Neural progenitor cell (in vitro differentiated cells): ENCODE measurements around the gene ANKRD1. TPM values are rescaled to one million over a fixed set of nuclear protein-coding genes. Genes with fewer than 3 reads are reported as not detected.

Experiments
- DNase-seq: peaks from one replicate; pipeline ENCODE4 v3.0.0-alpha.2; 2016; ENCODE audit warnings: low spot score
- H2AFZ ChIP-seq: fragments of 200-600 bp; sonication (generic); replicated peaks from 2 replicates; pipeline ENCODE4 v1.6.1; 2016; ENCODE audit warnings: antibody characterized with exemption
- H3F3A ChIP-seq: fragments of 200-600 bp; sonication (generic); 2 replicates; pipeline ENCODE4 v1.6.1; 2016; ENCODE audit warnings: antibody characterized with exemption, low read depth
- H3K27ac ChIP-seq: fragments of 200-600 bp; sonication (generic); 2 replicates; pipeline ENCODE4 v1.5.1; 2016; ENCODE audit warnings: mild to moderate bottlenecking
- H3K27me3 ChIP-seq: fragments of 200-600 bp; sonication (generic); 2 replicates; pipeline ENCODE4 v1.6.1; 2016; ENCODE audit warnings: mild to moderate bottlenecking, moderate library complexity
- H3K36me3 ChIP-seq: fragments of 200-600 bp; sonication (generic); 2 replicates; pipeline ENCODE4 v1.5.1; 2016
- H3K4me1 ChIP-seq: fragments of 200-600 bp; sonication (generic); 2 replicates; pipeline ENCODE4 v1.6.1; 2016; ENCODE audit warnings: mixed run types
- H3K4me2 ChIP-seq: fragments of 200-600 bp; sonication (generic); 2 replicates; pipeline ENCODE4 v1.6.1; 2016
- H3K4me3 ChIP-seq: fragments of 200-600 bp; sonication (generic); 2 replicates; pipeline ENCODE4 v1.5.1; 2016
- H3K79me2 ChIP-seq: fragments of 200-600 bp; sonication (generic); 2 replicates; pipeline ENCODE4 v1.6.1; 2016; ENCODE audit warnings: low read depth
- H3K9ac ChIP-seq: fragments of 200-600 bp; sonication (generic); 2 replicates; pipeline ENCODE4 v1.6.1; 2016
- H3K9me3 ChIP-seq: fragments of 200-600 bp; sonication (generic); 2 replicates; pipeline ENCODE4 v1.5.1; 2016; ENCODE audit warnings: low read depth
- H4K20me1 ChIP-seq: fragments of 200-600 bp; sonication (generic); 2 replicates; pipeline ENCODE4 v1.6.1; 2016; ENCODE audit warnings: low read depth
- H3K27ac Mint-ChIP-seq: 3 replicates; pipeline ENCODE4 v1.8.0; 2021; ENCODE audit warnings: mixed read lengths
- H3K27me3 Mint-ChIP-seq: 2 replicates; pipeline ENCODE4 v1.8.0; 2022; ENCODE audit warnings: low read depth, mild to moderate bottlenecking, inconsistent platforms, moderate library complexity, mixed read lengths; ENCODE audit not compliant: insufficient read depth
- H3K36me3 Mint-ChIP-seq: 3 replicates; pipeline ENCODE4 v1.8.0; 2021; ENCODE audit warnings: mixed read lengths
- H3K4me1 Mint-ChIP-seq: 3 replicates; pipeline ENCODE4 v1.8.0; 2021; ENCODE audit warnings: mixed read lengths
- H3K4me3 Mint-ChIP-seq: 3 replicates; pipeline ENCODE4 v1.8.0; 2021; ENCODE audit warnings: mild to moderate bottlenecking, moderate library complexity, mixed read lengths
- H3K9me3 Mint-ChIP-seq: 3 replicates; pipeline ENCODE4 v1.8.0; 2020; ENCODE audit warnings: mixed read lengths
- CTCF ChIP-seq: fragments of 200-600 bp; sonication (generic); IDR thresholded peaks from 2 replicates; pipeline ENCODE4 v1.5.1; 2017; ENCODE audit warnings: antibody characterized with exemption, mild to moderate bottlenecking
- EZH2 ChIP-seq: fragments of 200-600 bp; sonication (generic); IDR thresholded peaks from 2 replicates; pipeline ENCODE4 v1.6.1; 2017; ENCODE audit warnings: antibody characterized with exemption, mild to moderate bottlenecking, moderate library complexity
- EZH2phosphoT487 ChIP-seq: fragments of 200-600 bp; sonication (generic); IDR thresholded peaks from 2 replicates; pipeline ENCODE4 v1.6.1; 2017; ENCODE audit warnings: antibody characterized with exemption
- total RNA-seq: library from RNA; depleted of rRNA; stranded (reverse); fragments of >200 nt; gene quantifications from 2 replicates; pipeline ENCODE4 v1.2.3, GENCODE V29; 2015; ENCODE audit warnings: low replicate concordance

ANKRD1 gene
- total RNA-seq, 1 donor from 2014 or later: 1.2 TPM

- Mint-ChIP-seq H3K4me3 (no peak overlapping the region), H3K27me3 (peaks cover 1% of the 10 kb centered on the region), H3K4me1 (no peaks in the 10 kb centered on the region), H3K27ac (no peak overlapping the region), H3K36me3 (peaks cover 6% of the 10 kb centered on the region), H3K9me3 (no peaks in the 10 kb centered on the region)
- H2AFZ ChIP-seq: no peak overlapping the region
- no peak overlapping the region for H3K9ac ChIP-seq
- H4K20me1 ChIP-seq: peaks cover 20% of the 10 kb centered on the region
- peaks cover 8% of the 10 kb centered on the region for H3K36me3 ChIP-seq
- no peaks in the 10 kb centered on the region for H3K9me3 ChIP-seq
- H3K79me2 ChIP-seq: peaks cover 8% of the 10 kb centered on the region
- TF ChIP-seq EZH2 (no peak), CTCF (no peak), EZH2phosphoT487 (no peak)
- H3K4me3 ChIP-seq: no peak overlapping the region
- DNase-seq: no peak
- H3K4me2 ChIP-seq: no peak overlapping the region
- peaks cover 5% of the 10 kb centered on the region for H3F3A ChIP-seq
- H3K27ac ChIP-seq: no peak overlapping the region
- H3K4me1 ChIP-seq: no peaks in the 10 kb centered on the region
- no peaks in the 10 kb centered on the region for H3K27me3 ChIP-seq
Observed at GRCh38 chr10:90879062-90879461, 41.8 kb downstream of the ANKRD1 start.

- DNase-seq: no peak
- Mint-ChIP-seq H3K9me3 (peaks cover 20% of the 10 kb centered on the region), H3K4me3 (peak overlapping the region; percentile 97), H3K4me1 (peaks cover 21% of the 10 kb centered on the region), H3K27ac (peak overlapping the region; percentile 97), H3K36me3 (no peaks in the 10 kb centered on the region), H3K27me3 (peaks cover 6% of the 10 kb centered on the region)
- Histone ChIP-seq H3K9me3 (peaks cover 10% of the 10 kb centered on the region), H3F3A (no peaks in the 10 kb centered on the region), H3K36me3 (no peaks in the 10 kb centered on the region), H3K4me1 (peaks cover 7% of the 10 kb centered on the region), H3K79me2 (peaks cover 31% of the 10 kb centered on the region), H3K4me2 (peak overlapping the region; percentile 83), H2AFZ (no peak overlapping the region), H3K27ac (no peak overlapping the region), H4K20me1 (peaks cover 28% of the 10 kb centered on the region), H3K9ac (peak overlapping the region; percentile 78), H3K4me3 (peak overlapping the region; percentile 95), H3K27me3 (no peaks in the 10 kb centered on the region)
- TF ChIP-seq EZH2phosphoT487: no peak
- no peak for TF ChIP-seq CTCF
- TF ChIP-seq EZH2: no peak
Observed at GRCh38 chr10:90872648-90873020, 48.3 kb downstream of the ANKRD1 start.

- peak within 1 kb of the TSS; percentile 97 for H3K27ac Mint-ChIP-seq
- Histone ChIP-seq H3K4me3 (peak within 1 kb of the TSS; percentile 95), H3F3A (no peaks in the 10 kb centered on the region), H3K9me3 (peaks cover 10% of the 10 kb centered on the region), H3K4me1 (peaks cover 7% of the 10 kb centered on the region), H3K27ac (no peak within 1 kb of the TSS), H3K79me2 (peaks cover 31% of the 10 kb centered on the region), H4K20me1 (peaks cover 21% of the 10 kb centered on the region), H3K27me3 (no peaks in the 10 kb centered on the region), H2AFZ (peak within 1 kb of the TSS; percentile 100), H3K4me2 (peak within 1 kb of the TSS; percentile 83), H3K9ac (peak within 1 kb of the TSS; percentile 78), H3K36me3 (no peaks in the 10 kb centered on the region)
- DNase-seq: peak; percentile 89
- TF ChIP-seq EZH2: no peak
- H3K4me1 Mint-ChIP-seq: peaks cover 21% of the 10 kb centered on the region
- no peaks in the 10 kb centered on the region for H3K36me3 Mint-ChIP-seq
- peaks cover 6% of the 10 kb centered on the region for H3K27me3 Mint-ChIP-seq
- H3K4me3 Mint-ChIP-seq: peak within 1 kb of the TSS; percentile 97
- H3K9me3 Mint-ChIP-seq: peaks cover 20% of the 10 kb centered on the region
Observed at GRCh38 chr10:90871766-90872647, 48.9 kb downstream of the ANKRD1 start, which contains the start of gene RPP30. Gene RPP30, plus strand, starts transcription at chr10:90871974. Its CDS starts 13 bp downstream, at chr10:90871987.
